AML-193 (cell line): ENCODE measurements around the gene SDF2L1.
"Not testable (repeated sequence)": the region's sequence is repeated elsewhere in the genome, so short reads cannot be mapped to it uniquely, and the experiment has no call there.

Experiments
- DNase-seq, 2 experiments: peaks; one replicate each; lab custom pipeline; 2025; lab: John Stamatoyannopoulos, UW

The SDF2L1 gene

DNA sequence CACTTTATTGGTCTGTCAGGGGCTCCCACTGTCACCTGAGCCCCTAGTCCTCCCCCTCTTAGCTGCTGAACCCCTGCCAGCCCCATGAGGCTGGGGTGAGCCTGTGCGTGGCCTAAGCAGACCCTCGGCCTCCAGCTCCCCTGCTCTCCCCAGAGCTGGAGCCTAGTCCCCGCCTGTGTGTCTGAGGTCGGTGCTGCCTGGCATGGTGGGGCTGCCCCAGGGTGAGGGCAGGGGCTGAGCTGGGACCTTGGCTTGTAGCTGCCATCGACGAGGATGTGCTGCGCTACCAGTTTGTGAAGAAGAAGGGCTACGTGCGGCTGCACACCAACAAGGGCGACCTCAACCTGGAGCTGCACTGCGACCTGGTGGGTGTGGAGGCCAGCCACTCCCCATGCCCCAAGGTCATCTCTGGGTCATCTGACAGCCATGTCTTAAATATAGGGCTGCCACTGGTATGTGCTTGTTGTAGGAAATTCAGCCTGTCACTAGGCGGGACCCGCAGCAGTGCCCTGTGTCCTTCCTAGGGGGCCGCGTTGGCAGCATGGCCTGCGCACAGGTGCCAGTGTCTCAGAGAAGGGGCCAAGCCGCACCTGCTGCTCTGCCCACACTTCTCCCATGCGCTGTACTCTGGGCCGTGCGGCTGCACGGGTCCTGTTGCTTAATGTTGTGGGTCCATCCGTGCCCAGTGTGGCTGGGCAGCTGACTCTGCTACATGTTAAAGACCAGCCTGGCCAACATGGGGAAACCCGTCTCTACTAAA is 44.7 kb downstream of the SDF2L1 start:
- DNase-seq: no peak

GRCh38 chr22:21687685-21688259 is 45.7 kb downstream of the SDF2L1 start:
- DNase-seq: no peak

GRCh38 chr22:21688341-21688705 is 46.2 kb downstream of the SDF2L1 start:
- DNase-seq: no peak

- no peak for DNase-seq
These were observed 46.7 kb downstream of the SDF2L1 start for GRCh38 chr22:21688706-21689381.

DNA sequence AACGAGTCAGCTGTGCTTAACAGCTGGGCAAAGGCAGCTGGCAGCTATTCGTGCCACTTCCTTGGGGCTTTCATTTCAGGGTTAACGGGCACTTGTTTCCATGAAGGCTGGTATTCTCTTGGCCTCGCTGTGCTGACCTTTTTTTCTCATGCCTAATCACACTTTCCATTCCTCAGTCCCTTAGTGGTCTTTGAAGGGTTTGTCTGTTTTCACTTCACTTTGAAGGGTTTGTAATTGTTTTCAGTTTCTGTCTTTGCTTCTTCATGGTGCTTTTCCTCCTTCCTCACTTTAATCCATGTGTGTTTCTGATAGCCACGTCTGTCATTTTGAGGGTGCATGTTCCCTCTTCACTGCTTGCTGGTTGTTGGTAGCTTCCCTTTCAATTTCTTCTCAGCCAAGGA is 48.3 kb downstream of the SDF2L1 start:
- DNase-seq: no peak

GRCh38 chr22:21691816-21692215 is 49.7 kb downstream of the SDF2L1 start:
- no peak for DNase-seq

DNA sequence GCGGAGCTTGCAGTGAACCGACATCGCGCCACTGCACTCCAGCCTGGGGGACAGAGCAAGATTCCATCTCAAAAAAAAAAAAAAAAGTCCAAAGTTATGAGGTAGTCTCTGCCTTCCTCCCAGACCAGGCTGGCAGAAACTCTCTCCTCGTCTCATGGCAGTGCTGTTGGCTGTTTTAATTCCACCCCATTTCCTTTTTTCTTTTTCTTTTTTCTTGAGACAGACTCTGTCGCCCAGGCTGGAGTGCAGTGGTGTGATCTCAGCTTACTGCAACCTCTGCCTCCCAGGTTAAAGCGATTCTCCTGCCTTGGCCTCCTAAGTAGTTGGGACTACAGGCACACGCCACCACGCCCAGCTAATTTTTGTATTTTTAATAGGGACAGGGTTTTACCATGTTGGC is 50.8 kb downstream of the SDF2L1 start:
- DNase-seq: not testable (repeated sequence)

DNA sequence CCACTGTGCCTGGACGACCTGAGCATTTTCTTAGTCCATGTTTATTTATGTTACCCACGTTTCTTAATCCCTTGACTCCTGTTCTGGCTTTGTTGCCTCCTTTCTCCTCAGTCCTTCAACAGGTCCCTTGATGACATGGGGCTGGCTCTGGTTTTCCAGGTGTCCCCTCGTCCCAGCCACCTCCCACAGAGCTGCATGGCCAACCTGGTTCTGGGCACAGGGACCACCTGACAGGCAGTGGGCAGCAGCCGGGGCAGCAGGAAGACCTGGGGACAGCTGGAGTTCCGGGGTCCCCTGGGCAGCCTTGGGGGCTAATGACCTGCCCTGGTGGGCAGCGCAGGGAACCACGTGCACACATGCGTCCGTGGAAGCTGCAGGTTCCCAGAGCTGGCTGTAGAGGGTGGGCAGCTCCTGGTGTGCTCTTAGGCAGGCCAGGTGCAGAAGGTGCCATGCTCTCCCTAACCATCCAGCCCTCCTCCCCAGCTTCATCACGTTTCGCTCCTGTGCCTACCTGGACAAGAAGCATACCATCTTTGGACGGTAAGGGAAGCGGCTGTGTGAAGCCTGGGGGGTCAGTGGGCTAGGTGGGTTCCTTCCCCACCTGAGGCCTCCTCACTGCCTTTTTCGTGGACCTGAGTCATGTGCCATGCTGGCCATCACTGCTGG is 51.4 kb downstream of the SDF2L1 start:
- DNase-seq: no peak
